ENCODE measurements around the gene PRRC2B. TPM values are rescaled to one million over a fixed set of nuclear protein-coding genes. Genes with fewer than 3 reads are reported as not detected.
A peak's percentile ranks its signal among the peaks of the same experiment; 100 is the strongest.

Gene PRRC2B
- total RNA-seq, 1 donor from 2014 or later = 174 TPM

DNA sequence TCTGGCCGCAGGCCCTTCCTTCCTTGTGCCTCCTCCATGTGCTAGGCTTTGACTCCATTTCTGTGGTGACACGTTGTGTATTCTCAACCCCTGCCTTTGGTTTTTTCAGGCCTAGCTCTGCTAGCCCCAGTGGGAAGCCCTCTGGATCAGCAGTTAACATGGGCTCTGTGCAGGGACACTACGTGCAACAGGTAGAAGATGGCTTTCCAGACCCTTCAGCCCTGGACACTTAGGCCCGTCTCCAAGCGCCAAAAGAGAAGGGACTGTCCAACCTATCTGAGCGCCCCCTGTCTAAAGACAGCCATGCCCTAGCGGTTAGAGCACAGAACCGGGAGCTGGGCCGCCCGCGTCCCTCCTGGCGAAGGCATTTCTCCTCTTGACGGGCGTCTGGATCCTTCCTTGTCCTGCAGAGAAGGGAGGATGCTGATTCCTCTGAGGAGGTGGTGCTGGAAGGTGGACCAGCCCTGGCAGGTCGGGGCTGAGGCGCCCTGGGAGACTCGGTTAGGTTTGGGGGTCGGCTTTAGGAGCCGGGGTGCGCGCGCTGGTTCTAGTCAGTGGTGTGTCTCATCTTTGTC lies 100.5 kb downstream of the PRRC2B start:
- Mint-ChIP-seq H3K36me3 (ENCODE audit: low read depth) (peaks cover 84% of the 10 kb centered on the region), H3K27me3 (ENCODE audit: low read depth) (no peaks in the 10 kb centered on the region), H3K27ac (no peak overlapping the region), H3K4me1 (ENCODE audit: low read depth) (no peaks in the 10 kb centered on the region), H3K9me3 (no peaks in the 10 kb centered on the region), H3K4me3 (ENCODE audit: low read depth) (no peak overlapping the region)
- intact Hi-C loops (cut with micrococcal nuclease) = no loop called here
- DNase-seq (ENCODE audit: low spot score) = no peak

DNA sequence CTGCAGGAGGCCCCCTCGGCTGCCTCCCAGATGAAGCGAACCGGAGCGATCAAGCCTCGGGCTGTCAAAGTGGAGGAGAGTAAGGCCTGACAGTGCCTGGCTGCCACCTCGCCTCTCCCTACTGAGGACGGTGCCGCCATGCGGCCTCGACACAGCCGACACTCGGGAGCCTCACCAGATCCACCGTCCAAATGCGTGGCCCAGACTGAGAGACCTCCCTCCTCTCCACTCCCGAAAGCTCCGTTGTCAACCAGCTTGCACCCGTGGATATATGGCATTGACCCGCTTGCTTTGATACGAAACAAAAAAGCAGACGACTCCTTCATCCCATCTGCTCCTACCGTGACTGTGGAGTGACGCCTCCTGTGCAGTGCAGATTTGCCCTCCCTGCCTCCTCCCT lies 101.9 kb downstream of the PRRC2B start:
- H3K36me3 Mint-ChIP-seq (ENCODE audit: low read depth) = peaks cover 75% of the 10 kb centered on the region
- no peak overlapping the region for H3K27ac Mint-ChIP-seq
- H3K27me3 Mint-ChIP-seq (ENCODE audit: low read depth) = no peaks in the 10 kb centered on the region
- no peak for DNase-seq (ENCODE audit: low spot score)
- H3K9me3 Mint-ChIP-seq = no peaks in the 10 kb centered on the region
- peaks cover 14% of the 10 kb centered on the region for H3K4me1 Mint-ChIP-seq (ENCODE audit: low read depth)
- intact Hi-C loops (cut with micrococcal nuclease) = no loop called here
- no peak overlapping the region for H3K4me3 Mint-ChIP-seq (ENCODE audit: low read depth)

DNA sequence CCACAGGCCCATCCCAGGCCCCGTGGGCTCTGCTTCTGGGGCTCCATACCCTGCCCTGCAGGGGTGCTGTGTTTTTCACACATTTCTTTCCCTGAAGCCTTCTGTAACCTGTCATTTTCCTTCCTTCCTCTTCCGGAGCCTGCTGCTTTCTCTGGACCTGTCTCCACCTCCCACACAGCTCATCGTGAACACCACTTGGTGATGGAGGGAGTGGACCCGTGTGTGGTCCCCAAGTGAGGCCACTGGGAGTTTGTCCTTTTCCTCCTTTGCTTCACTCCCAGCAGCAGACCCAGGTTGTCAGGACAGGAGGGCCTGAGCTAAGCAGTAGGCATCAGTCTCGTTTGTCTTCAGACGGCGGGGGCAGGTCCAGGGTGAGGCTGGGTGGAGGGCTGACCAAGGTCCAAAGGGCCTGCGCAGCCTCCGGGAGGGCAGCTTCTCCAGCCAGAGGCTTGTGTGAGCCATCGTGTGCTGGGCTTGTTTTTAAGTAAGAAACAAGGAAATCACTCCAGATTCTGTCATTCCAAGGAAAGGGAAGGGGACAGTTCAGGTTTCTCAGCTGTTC lies 103.0 kb downstream of the PRRC2B start:
- peaks cover 25% of the 10 kb centered on the region for H3K4me1 Mint-ChIP-seq (ENCODE audit: low read depth)
- no peak overlapping the region for H3K27ac Mint-ChIP-seq
- intact Hi-C loops (cut with micrococcal nuclease) = no loop called here
- no peak for DNase-seq (ENCODE audit: low spot score)
- H3K4me3 Mint-ChIP-seq (ENCODE audit: low read depth) = no peak overlapping the region
- H3K36me3 Mint-ChIP-seq (ENCODE audit: low read depth) = peaks cover 72% of the 10 kb centered on the region
- H3K9me3 Mint-ChIP-seq = no peaks in the 10 kb centered on the region
- no peaks in the 10 kb centered on the region for H3K27me3 Mint-ChIP-seq (ENCODE audit: low read depth)

DNA sequence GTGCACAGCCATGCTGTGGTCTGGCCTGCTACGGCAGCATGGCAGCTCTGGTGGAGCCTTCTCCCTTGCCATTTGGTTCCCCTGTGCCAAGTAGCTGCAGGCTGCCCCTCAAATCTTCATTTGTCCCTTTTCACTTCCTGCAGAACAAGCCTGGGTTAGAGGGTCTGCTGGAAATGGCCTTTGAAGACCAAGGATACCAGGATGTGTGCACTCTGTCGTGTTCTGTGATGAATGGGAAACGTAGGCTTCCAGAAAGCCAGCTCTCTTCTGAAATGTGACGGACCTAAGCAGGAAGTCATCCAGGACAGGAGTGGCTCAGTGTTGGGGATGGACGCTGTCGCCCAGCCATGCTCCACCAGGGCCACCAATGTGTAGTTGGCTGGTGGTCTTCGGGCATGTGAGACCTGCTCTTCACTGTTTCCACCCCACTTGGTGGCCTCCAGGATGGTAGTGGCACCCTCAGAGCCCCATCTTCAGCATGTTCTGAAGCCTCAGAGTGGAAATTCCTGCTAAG lies 105.4 kb downstream of the PRRC2B start:
- Mint-ChIP-seq H3K4me3 (ENCODE audit: low read depth) (no peak overlapping the region), H3K27ac (peak overlapping the region; percentile 94)

DNA sequence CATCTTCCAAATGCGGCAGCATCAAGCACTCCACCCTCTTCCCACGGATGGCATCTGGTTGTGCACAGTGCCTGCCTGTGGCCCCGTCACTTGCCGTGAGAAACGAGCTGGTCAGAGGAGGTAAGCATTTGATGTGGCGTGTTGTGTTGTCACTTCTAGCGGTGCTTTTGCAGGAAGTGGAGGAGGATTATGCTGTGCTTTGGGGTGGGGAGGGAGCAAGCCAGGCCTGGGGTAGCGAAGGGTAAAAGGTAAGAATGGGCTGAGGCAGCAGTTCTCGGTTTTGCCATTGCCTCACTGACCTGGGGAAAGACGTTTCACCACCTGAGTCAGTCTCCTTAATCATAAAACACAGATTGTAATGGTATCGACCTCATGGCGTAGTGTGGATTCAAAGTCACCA lies 106.5 kb downstream of the PRRC2B start:
- peaks cover 50% of the 10 kb centered on the region for H3K36me3 Mint-ChIP-seq (ENCODE audit: low read depth)
- H3K4me3 Mint-ChIP-seq (ENCODE audit: low read depth) = peak overlapping the region; percentile 20
- DNase-seq (ENCODE audit: low spot score) = peak; percentile 63
- H3K27ac Mint-ChIP-seq = peak overlapping the region; percentile 94
- H3K27me3 Mint-ChIP-seq (ENCODE audit: low read depth) = no peaks in the 10 kb centered on the region
- intact Hi-C loops (cut with micrococcal nuclease) = loop anchor here (2.0 to 10.0 kb wide), 5 partner anchors 77 to 247 kb away; partner anchors contain the start of gene FAM78A
- peaks cover 35% of the 10 kb centered on the region for H3K4me1 Mint-ChIP-seq (ENCODE audit: low read depth)
- H3K9me3 Mint-ChIP-seq = no peaks in the 10 kb centered on the region

More for the DNA sequence above, 105.4 kb downstream of the PRRC2B start:
- no peak for DNase-seq (ENCODE audit: low spot score)
- Mint-ChIP-seq H3K9me3 (no peaks in the 10 kb centered on the region), H3K36me3 (ENCODE audit: low read depth) (peaks cover 55% of the 10 kb centered on the region), H3K27me3 (ENCODE audit: low read depth) (no peaks in the 10 kb centered on the region), H3K4me1 (ENCODE audit: low read depth) (peaks cover 32% of the 10 kb centered on the region)
- intact Hi-C loops (cut with micrococcal nuclease) = no loop called here

DNA sequence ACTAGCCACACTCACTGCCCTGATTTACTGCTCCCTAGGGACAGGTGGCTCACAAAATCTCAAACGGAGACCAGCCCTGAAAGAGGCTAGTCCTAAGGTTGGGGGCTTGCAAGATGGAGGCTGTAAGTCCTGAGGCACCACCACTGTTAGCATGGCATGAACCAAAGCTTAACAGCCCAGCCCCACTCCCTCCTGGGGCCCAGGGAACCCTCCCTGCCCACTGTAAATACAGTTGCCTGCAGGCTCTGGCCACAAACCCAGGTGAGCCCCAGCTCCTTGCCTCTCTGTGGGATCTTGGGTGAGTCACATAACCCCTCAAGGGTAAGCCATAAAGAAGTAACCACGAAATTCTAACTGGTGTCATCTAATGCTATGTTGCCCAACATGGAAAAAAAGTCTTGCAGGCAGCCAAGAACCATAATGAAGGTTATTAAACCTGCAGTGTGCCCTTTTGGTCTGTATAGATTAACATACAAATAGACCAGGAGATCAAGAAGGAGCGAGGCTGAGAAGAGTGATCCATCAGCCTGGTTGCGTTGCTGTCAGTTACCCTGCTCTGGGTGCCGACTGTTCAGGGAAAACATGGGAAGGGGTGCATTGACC lies 107.2 kb downstream of the PRRC2B start:
- Mint-ChIP-seq H3K4me1 (ENCODE audit: low read depth) (peaks cover 35% of the 10 kb centered on the region), H3K36me3 (ENCODE audit: low read depth) (peaks cover 49% of the 10 kb centered on the region), H3K9me3 (no peaks in the 10 kb centered on the region), H3K27me3 (ENCODE audit: low read depth) (no peaks in the 10 kb centered on the region), H3K27ac (peak overlapping the region; percentile 94), H3K4me3 (ENCODE audit: low read depth) (peak overlapping the region; percentile 71)
- intact Hi-C loops (cut with micrococcal nuclease) = loop anchor here (2.0 to 10.0 kb wide), 5 partner anchors 76 to 246 kb away; partner anchors contain the start of gene FAM78A
- peak; percentile 40 for DNase-seq (ENCODE audit: low spot score)

DNA sequence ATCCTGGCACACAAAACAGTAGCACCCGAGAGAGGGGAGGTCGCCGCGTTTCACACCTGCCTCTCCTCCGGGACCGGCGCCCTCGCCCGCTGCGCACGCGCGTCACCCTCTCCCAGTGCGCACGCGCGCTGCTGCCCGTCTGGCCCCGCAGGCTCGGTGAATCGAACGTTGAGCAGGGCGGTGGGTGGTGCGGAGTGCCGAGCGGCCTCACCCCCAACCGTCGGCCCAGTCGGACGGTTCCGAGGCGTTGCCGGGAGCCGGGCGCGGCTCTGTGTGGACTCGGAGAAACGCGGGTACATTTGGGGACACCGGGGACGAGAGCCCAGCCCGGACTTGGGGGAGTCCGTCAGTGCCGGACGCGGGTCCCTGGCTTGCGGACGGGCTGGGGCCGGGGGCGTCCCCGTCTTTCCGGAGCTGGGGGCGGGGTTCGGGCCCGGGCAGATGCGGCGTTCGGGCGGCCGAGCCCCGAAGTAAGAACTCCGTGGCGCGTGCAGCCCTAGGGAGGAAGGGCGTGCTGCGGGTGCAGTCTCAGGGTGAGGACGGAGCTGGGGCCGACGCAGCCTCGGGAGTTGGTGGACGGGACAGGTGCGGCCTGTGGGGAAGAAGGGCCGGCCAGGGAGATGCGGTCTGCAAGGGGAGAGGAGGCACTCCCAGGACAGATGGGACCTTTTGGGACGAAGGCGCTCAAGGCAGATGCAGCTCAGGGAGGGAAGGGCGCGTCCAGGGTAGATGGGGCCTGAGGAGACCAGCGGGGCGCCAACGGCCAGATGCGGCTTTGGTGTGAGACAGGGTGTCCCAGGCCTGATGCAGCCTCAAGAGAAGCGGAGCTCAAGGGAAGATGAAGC lies 109.1 kb downstream of the PRRC2B start, which contains the start of gene POMT1:
TSS of gene POMT1 (plus strand) at position 138 of the 845 bp plus-strand sequence. CDS start 1,301 bp downstream, outside the sequence.
- H3K36me3 Mint-ChIP-seq (ENCODE audit: low read depth) = peaks cover 48% of the 10 kb centered on the region
- intact Hi-C loops (cut with micrococcal nuclease) = loop anchor here (2.0 to 10.0 kb wide), 5 partner anchors 28 to 244 kb away; partner anchors contain the start of genes FAM78A and UCK1
- H3K27me3 Mint-ChIP-seq (ENCODE audit: low read depth) = no peaks in the 10 kb centered on the region
- no peaks in the 10 kb centered on the region for H3K9me3 Mint-ChIP-seq
- peak within 1 kb of the TSS; percentile 97 for H3K4me3 Mint-ChIP-seq (ENCODE audit: low read depth)
- H3K4me1 Mint-ChIP-seq (ENCODE audit: low read depth) = peaks cover 35% of the 10 kb centered on the region
- DNase-seq (ENCODE audit: low spot score) = peak; percentile 87
- peak within 1 kb of the TSS; percentile 91 for H3K27ac Mint-ChIP-seq

DNA sequence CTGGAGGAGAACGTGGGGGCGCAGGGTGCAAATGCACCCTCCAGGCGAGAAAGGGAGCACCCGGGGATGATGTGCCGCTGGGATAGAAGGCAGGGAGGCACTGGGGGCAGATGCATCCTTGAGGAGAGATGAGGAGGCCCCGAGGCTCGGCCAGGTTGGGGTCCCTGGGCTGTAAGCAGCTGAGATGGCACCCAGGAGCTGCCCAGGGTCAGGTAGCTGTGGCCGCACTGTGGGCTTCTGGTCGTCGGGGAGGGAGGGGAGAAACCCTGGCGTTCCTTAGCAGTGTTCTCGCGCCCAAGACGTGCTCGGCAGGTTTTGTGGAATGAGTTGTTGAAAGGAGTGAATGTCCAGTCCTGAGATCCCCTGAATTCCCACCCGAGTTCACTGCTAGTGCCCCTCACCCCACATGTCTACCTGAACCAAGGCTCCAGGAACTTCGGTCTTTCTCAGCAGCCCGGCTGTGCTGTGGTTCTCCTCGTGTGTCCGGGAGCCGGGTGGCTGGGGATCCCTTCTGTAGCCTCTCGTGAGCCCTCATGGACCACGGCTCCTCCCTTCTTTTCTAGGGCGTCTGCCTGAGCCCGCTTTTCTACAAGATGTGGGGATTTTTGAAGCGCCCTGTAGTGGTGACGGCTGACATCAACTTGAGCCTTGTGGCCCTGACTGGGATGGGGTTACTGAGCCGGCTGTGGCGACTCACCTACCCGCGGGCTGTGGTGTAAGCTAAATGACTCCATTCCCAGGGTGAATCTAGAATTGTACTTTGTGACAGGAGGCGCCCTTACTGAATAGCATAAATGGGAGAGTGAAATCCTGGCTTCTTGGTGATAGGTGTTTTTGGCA lies 110.0 kb downstream of the PRRC2B start:
- Mint-ChIP-seq H3K27ac (peak overlapping the region; percentile 91), H3K4me3 (ENCODE audit: low read depth) (peak overlapping the region; percentile 97), H3K27me3 (ENCODE audit: low read depth) (no peaks in the 10 kb centered on the region), H3K36me3 (ENCODE audit: low read depth) (peaks cover 43% of the 10 kb centered on the region), H3K4me1 (ENCODE audit: low read depth) (peaks cover 35% of the 10 kb centered on the region), H3K9me3 (no peaks in the 10 kb centered on the region)
- DNase-seq (ENCODE audit: low spot score) = peak; percentile 67
- intact Hi-C loops (cut with micrococcal nuclease) = loop anchor here (2.0 to 10.0 kb wide), 5 partner anchors 27 to 243 kb away; partner anchors contain the start of genes FAM78A and UCK1

DNA sequence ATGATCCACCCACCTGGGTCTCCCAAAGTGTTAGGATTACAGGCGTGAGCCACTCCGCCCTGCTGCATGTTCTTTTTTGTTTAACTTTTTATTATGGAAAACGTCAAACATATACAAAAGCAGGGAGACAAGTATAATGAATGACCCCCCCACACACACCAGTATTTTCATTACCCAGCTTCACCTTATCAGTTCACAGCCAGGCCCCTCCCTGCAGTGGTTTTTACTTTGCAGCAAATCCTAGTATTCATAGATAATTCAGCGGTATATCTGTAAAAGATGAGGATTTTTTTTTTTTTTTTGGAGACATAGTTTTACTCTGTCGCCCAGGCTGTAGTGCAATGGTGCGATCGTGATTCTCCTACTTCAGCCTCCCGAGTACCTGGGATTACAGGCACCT lies 111.1 kb downstream of the PRRC2B start:
- Mint-ChIP-seq H3K4me3 (ENCODE audit: low read depth) (no peak overlapping the region), H3K36me3 (ENCODE audit: low read depth) (peaks cover 41% of the 10 kb centered on the region), H3K9me3 (no peaks in the 10 kb centered on the region), H3K27me3 (ENCODE audit: low read depth) (no peaks in the 10 kb centered on the region), H3K27ac (no peak overlapping the region), H3K4me1 (ENCODE audit: low read depth) (peaks cover 29% of the 10 kb centered on the region)
- intact Hi-C loops (cut with micrococcal nuclease) = loop anchor here (10.0 kb wide), 1 partner anchor 160 kb away; no protein-coding TSS in a partner anchor
- DNase-seq (ENCODE audit: low spot score) = no peak

DNA sequence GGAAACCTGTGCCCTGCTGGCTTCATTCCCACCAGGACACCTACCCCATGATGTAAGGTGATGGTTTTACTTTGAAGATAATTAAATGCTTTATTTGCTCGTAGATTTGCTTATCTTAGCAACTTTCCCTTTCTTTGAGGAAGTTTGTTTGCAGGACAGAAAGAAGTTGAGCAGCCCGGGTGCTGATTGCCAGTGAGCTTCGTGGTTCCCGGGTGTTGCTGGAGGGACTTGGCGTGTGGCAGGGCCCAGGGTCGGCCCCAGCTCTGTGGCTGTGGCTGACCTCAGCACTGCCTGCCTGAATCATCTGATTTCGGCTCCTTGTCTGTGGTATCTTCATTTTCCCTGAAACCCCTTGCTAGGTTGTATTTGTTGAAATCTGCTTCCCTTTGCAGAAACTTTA lies 117.5 kb downstream of the PRRC2B start:
- H3K27ac Mint-ChIP-seq = no peak overlapping the region
- intact Hi-C loops (cut with micrococcal nuclease) = no loop called here
- no peaks in the 10 kb centered on the region for H3K27me3 Mint-ChIP-seq (ENCODE audit: low read depth)
- no peaks in the 10 kb centered on the region for H3K4me1 Mint-ChIP-seq (ENCODE audit: low read depth)
- H3K9me3 Mint-ChIP-seq = no peaks in the 10 kb centered on the region
- peaks cover 58% of the 10 kb centered on the region for H3K36me3 Mint-ChIP-seq (ENCODE audit: low read depth)
- H3K4me3 Mint-ChIP-seq (ENCODE audit: low read depth) = no peak overlapping the region
- no peak for DNase-seq (ENCODE audit: low spot score)

DNA sequence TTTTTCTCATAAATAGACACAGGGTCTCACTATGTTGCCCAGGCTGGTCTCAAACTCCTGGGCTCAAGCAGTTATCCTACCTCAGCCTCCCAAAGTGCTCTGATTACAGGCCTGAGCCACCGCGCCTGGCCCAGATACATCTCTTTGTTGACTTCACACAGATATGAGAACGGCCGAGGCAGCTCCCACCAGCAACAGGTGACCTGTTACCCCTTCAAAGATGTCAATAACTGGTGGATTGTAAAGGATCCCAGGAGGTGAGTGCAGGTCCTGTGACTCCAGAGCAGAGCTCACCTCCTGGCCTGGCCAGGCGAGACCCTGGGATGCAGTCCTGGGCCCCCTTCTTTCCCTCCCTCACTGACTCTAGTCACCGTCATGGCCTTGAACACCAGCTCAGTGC lies 118.0 kb downstream of the PRRC2B start:
- Mint-ChIP-seq H3K4me1 (ENCODE audit: low read depth) (no peaks in the 10 kb centered on the region), H3K27me3 (ENCODE audit: low read depth) (no peaks in the 10 kb centered on the region), H3K36me3 (ENCODE audit: low read depth) (peaks cover 56% of the 10 kb centered on the region), H3K4me3 (ENCODE audit: low read depth) (no peak overlapping the region), H3K27ac (no peak overlapping the region), H3K9me3 (no peaks in the 10 kb centered on the region)
- intact Hi-C loops (cut with micrococcal nuclease) = no loop called here
- DNase-seq (ENCODE audit: low spot score) = no peak

DNA sequence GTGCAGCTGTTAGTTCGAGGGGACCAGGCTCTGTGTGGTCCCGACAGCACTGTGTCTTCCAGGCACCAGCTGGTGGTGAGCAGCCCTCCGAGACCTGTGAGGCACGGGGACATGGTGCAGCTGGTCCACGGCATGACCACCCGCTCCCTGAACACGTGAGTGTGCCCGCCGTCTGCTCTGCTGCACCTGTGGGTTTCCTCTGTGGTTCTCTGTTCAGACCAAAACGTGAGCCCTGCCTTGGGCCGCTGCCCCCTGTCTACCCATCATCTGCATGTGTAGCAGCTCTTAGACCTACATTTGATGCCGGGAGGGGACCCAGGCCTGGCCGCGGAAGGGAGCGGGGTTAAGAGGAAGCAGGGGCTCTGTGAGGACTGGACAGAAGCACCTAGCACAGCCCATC lies 119.3 kb downstream of the PRRC2B start:
- no peak overlapping the region for H3K27ac Mint-ChIP-seq
- H3K27me3 Mint-ChIP-seq (ENCODE audit: low read depth) = no peaks in the 10 kb centered on the region
- H3K4me1 Mint-ChIP-seq (ENCODE audit: low read depth) = no peaks in the 10 kb centered on the region
- intact Hi-C loops (cut with micrococcal nuclease) = no loop called here
- no peak for DNase-seq (ENCODE audit: low spot score)
- no peaks in the 10 kb centered on the region for H3K9me3 Mint-ChIP-seq
- H3K36me3 Mint-ChIP-seq (ENCODE audit: low read depth) = peaks cover 55% of the 10 kb centered on the region
- H3K4me3 Mint-ChIP-seq (ENCODE audit: low read depth) = no peak overlapping the region
